Erythroblast (primary cell): ENCODE data around the gene EDC3.

Experiments used
- GATA1 ChIP-seq: IDR thresholded peaks from 2 replicates; pipeline ENCODE4 v1.6.1; 2011; ENCODE audit warnings: low read depth, mild to moderate bottlenecking, control low read depth, low read length, moderate library complexity
- POLR2A ChIP-seq: IDR thresholded peaks from 2 replicates; pipeline ENCODE4 v1.6.1; 2011; ENCODE audit warnings: mild to moderate bottlenecking, low read length

DNA sequence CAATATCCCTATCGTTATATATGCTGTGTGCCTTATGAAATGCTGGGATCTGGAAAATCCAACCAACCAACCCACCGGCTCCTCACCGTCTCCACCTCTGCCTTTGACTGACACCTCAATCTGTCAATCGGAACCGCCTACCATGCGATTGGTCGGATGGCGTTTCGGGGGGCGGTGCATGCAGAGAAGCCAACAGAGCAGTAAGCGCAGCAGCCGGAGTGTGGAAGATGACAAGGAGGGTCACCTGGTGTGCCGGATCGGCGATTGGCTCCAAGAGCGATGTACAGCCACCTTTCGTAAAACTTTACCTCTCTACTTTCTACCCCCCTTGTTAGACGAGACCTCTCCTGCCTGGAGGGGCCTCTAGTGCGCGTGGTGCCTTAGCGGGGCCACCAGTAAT lies 73.9 kb downstream of the EDC3 start:
- TF ChIP-seq POLR2A (no peak), GATA1 (no peak)
